Embryonic facial prominence (tissue), 1 donor: Measurements from ENCODE around the gene SLC28A2.

Source experiments
- DNase-seq: peaks from one replicate; pipeline ENCODE4 v3.0.0-alpha.2; 2016; ENCODE audit errors: extremely low spot score

SLC28A2 gene

DNA sequence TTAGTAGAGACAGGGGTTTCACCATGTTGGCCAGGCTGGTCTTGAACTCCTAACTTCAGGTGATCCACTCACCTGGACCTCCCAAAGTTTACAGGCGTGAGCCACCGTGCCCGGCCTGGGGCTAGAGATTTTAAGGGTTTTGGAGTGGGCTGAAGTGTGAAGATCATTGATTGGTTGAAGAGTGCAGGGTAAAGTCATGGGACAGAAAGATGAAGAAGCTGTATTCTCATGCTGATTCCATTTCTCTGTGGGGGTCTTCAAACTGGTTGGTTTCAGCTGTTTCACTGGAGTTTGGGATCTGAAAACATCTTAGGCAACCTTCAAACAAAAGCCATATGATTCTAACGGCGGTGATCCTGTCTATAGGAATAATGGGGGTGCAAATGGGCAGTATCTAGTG lies 74.2 kb downstream of the SLC28A2 start:
- no peak for DNase-seq

DNA sequence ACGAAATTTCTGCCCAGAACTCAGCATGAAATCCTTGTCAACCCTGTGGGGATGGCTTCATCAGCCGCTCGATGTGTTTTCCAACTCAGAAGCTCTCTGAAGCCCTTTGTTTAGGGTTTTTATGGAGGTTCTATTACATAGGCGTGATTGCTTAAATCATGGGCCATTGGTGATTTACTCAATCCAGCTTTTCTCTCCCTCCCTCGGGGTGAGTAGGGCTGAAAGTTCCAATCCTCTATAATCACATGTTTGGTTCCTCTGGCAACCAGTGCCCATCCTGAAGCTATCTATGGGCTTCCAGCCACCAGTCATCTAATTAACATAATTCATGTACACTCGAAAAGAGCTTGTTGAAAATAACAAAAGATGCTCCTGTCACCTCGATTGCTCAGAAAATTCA lies 74.7 kb downstream of the SLC28A2 start:
- DNase-seq: no peak
